GM23338 (cell line): ENCODE results near the gene PRSS50. TPM values are rescaled to one million over a fixed set of nuclear protein-coding genes. Genes with fewer than 3 reads are reported as not detected.

ENCODE experiments used
- ATAC-seq: fragments of 200-7000 bp; cut with Tn5 transposase; 3 replicates; pipeline ENCODE4 v1.9.1; 2020
- DNase-seq: peaks from one replicate; pipeline ENCODE4 v3.0.0-alpha.2; 2015; ENCODE audit warnings: low spot score
- H2AFZ ChIP-seq: fragments of 200-600 bp; sonication (generic); 2 replicates; pipeline ENCODE4 v1.8.0; 2016; ENCODE audit warnings: antibody characterized with exemption, mild to moderate bottlenecking, moderate library complexity
- H3F3A ChIP-seq: fragments of 200-600 bp; sonication (generic); replicated peaks from 2 replicates; pipeline ENCODE4 v1.8.0; 2017; ENCODE audit warnings: antibody characterized with exemption, mixed run types, low read depth
- H3K27ac ChIP-seq: fragments of 200-600 bp; sonication (generic); 2 replicates; pipeline ENCODE4 v1.6.1; 2016; ENCODE audit warnings: low read depth
- H3K27me3 ChIP-seq: fragments of 200-600 bp; sonication (generic); 2 replicates; pipeline ENCODE4 v1.8.0; 2016; ENCODE audit warnings: mild to moderate bottlenecking, mixed run types, moderate library complexity; ENCODE audit not compliant: insufficient read depth
- H3K36me3 ChIP-seq: fragments of 200-600 bp; sonication (generic); 2 replicates; pipeline ENCODE4 v1.8.0; 2016; ENCODE audit warnings: mild to moderate bottlenecking; ENCODE audit not compliant: insufficient read depth
- H3K4me1 ChIP-seq: fragments of 200-600 bp; sonication (generic); 2 replicates; pipeline ENCODE4 v1.8.0; 2016; ENCODE audit warnings: mild to moderate bottlenecking, moderate library complexity; ENCODE audit not compliant: insufficient read depth
- H3K4me2 ChIP-seq: fragments of 200-600 bp; sonication (generic); 2 replicates; pipeline ENCODE4 v1.7.1; 2017; ENCODE audit warnings: mixed run types
- H3K4me3 ChIP-seq: fragments of 200-600 bp; sonication (generic); 2 replicates; pipeline ENCODE4 v1.6.1; 2016; ENCODE audit warnings: mixed run types
- H3K79me2 ChIP-seq: fragments of 200-600 bp; sonication (generic); replicated peaks from 2 replicates; pipeline ENCODE4 v1.8.0; 2017; ENCODE audit warnings: mild to moderate bottlenecking; ENCODE audit not compliant: insufficient read depth
- H3K9me2 ChIP-seq: fragments of 200-600 bp; sonication (generic); 2 replicates; pipeline ENCODE4 v1.8.0; 2017; ENCODE audit not compliant: insufficient read depth
- H4K20me1 ChIP-seq: fragments of 200-600 bp; sonication (generic); replicated peaks from 2 replicates; pipeline ENCODE4 v1.8.0; 2017; ENCODE audit warnings: mild to moderate bottlenecking; ENCODE audit not compliant: insufficient read depth
- H3K27ac Mint-ChIP-seq: 2 replicates; pipeline ENCODE4 v1.8.0; 2020; ENCODE audit warnings: inconsistent platforms, mild to moderate bottlenecking, moderate library complexity, mixed read lengths
- H3K27me3 Mint-ChIP-seq: 3 replicates; pipeline ENCODE4 v1.8.0; 2022; ENCODE audit warnings: low read depth, mild to moderate bottlenecking, moderate library complexity, mixed read lengths, inconsistent platforms; ENCODE audit not compliant: insufficient read depth, poor library complexity
- H3K36me3 Mint-ChIP-seq: 3 replicates; pipeline ENCODE4 v1.8.0; 2021; ENCODE audit warnings: low read depth, mild to moderate bottlenecking, inconsistent platforms, moderate library complexity, mixed read lengths
- H3K4me1 Mint-ChIP-seq: 3 replicates; pipeline ENCODE4 v1.8.0; 2020; ENCODE audit warnings: mild to moderate bottlenecking, inconsistent platforms, mixed read lengths
- H3K4me3 Mint-ChIP-seq: 3 replicates; pipeline ENCODE4 v1.8.0; 2021; ENCODE audit warnings: moderate library complexity, mild to moderate bottlenecking, inconsistent platforms, mixed read lengths
- H3K9me3 Mint-ChIP-seq: 3 replicates; pipeline ENCODE4 v1.8.0; 2020; ENCODE audit warnings: moderate library complexity, mild to moderate bottlenecking, inconsistent platforms, mixed read lengths
- CREB1 ChIP-seq: fragments of 250-450 bp; sonication (Bioruptor Pico); IDR thresholded peaks from 2 replicates; pipeline ENCODE4 v1.5.0; 2020; ENCODE audit warnings: low read depth, mild to moderate bottlenecking, moderate library complexity
- EZH2 ChIP-seq: fragments of 200-600 bp; sonication (generic); IDR thresholded peaks from one replicate; pipeline ENCODE4 v1.8.0; 2017; ENCODE audit warnings: antibody characterized with exemption, mild to moderate bottlenecking, low read depth; ENCODE audit not compliant: unreplicated experiment
- EZH2phosphoT487 ChIP-seq: fragments of 200-600 bp; sonication (generic); IDR thresholded peaks from one replicate; pipeline ENCODE4 v1.8.1; 2018; ENCODE audit warnings: antibody characterized with exemption; ENCODE audit not compliant: unreplicated experiment
- POLR2AphosphoS5 ChIP-seq: IDR thresholded peaks from 2 replicates; pipeline ENCODE4 v1.6.1; 2016; ENCODE audit warnings: antibody characterized with exemption, low read depth
- STAT1 ChIP-seq: IDR thresholded peaks from one replicate; pipeline ENCODE4 v1.6.1; 2016; ENCODE audit warnings: antibody characterized with exemption; ENCODE audit not compliant: unreplicated experiment
- ZNF114 ChIP-seq: fragments of 250-450 bp; sonication (Bioruptor Pico); IDR thresholded peaks from 2 replicates; pipeline ENCODE4 v1.5.0; 2020; ENCODE audit warnings: mild to moderate bottlenecking, moderate library complexity
- ZNF331 ChIP-seq: fragments of 250-450 bp; sonication (Bioruptor Pico); IDR thresholded peaks from 2 replicates; pipeline ENCODE4 v1.5.0; 2020; ENCODE audit warnings: low read depth, mild to moderate bottlenecking, moderate library complexity
- polyA plus RNA-seq: library from polyadenylated mRNA; unstranded; fragments of >200 nt; fragmentation: Nextera tagmentation; extraction: Ambion mirVana; gene quantifications from 2 replicates; pipeline ENCODE4 v1.2.1, GENCODE V29; 2016
- total RNA-seq: library from RNA; depleted of rRNA; stranded (reverse); fragments of >200 nt; shearing (Covaris generic); gene quantifications from 2 replicates; pipeline ENCODE4 v1.2.3, GENCODE V29; 2014
- TF ChIP-seq, protein P1 (sequence below): IDR thresholded peaks from 2 replicates; pipeline ENCODE4 v1.6.1; 2016; ENCODE audit warnings: antibody characterized with exemption
- TF ChIP-seq, protein P2 (sequence below): fragments of 250-450 bp; sonication (Bioruptor Pico); IDR thresholded peaks from 2 replicates; pipeline ENCODE4 v1.5.0; 2020; ENCODE audit warnings: mild to moderate bottlenecking, moderate library complexity
- TF ChIP-seq, protein P3 (sequence below), 2 experiments: fragments of 200-600 bp in 1 of 2; sonication (generic) in 1 of 2; conservative IDR thresholded peaks; 2 replicates each; pipeline versions ENCODE4 v1.5.1 to v1.6.1; 2016 to 2017; ENCODE audit warnings: antibody characterized with exemption in 2 of 2, low read depth in 2 of 2, mild to moderate bottlenecking in 2 of 2, moderate library complexity in 1 of 2
- TF ChIP-seq, protein P4 (sequence below): IDR thresholded peaks from one replicate; pipeline ENCODE4 v1.6.1; 2018; ENCODE audit warnings: antibody characterized with exemption; ENCODE audit not compliant: unreplicated experiment

Gene PRSS50
- total and polyA plus RNA-seq, 2 experiments from 2014 or later = 0.60 to 1.5 TPM

DNA sequence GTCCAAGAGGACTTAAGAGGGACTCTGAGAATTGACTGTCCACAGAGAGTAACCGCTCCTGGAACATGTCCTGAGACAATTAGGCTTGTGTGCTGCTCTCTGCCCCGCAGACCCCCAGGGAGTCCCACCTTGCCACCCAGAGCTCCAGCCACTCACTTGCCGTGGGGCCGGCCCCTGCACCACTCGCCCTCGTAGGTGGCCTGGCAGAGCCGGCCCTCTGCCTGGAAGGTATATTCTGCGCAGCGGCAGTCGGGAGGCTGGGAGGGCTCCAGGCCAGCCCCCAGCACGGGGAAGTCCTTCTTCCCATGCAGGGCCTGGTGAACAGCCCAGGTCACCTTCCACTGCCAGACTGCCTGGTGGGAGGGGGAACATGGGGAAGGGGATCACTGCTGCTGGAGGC, 34.7 kb downstream of the PRSS50 start:
- H3K27me3 Mint-ChIP-seq = peaks cover 16% of the 10 kb centered on the region
- no peaks in the 10 kb centered on the region; the same call in 1 of the 3 replicates for H3K4me1 Mint-ChIP-seq
- no peak overlapping the region for H3K4me2 ChIP-seq
- no peak overlapping the region for H3K27ac Mint-ChIP-seq
- H2AFZ ChIP-seq = no peak overlapping the region
- H3F3A ChIP-seq = no peaks in the 10 kb centered on the region
- no peaks in the 10 kb centered on the region; the same call in 1 of the 2 replicates for H4K20me1 ChIP-seq
- no peaks in the 10 kb centered on the region for H3K9me2 ChIP-seq
- no peak overlapping the region for H3K27ac ChIP-seq
- H3K27me3 ChIP-seq = no peaks in the 10 kb centered on the region
- no peak for DNase-seq
- H3K9me3 Mint-ChIP-seq = no peaks in the 10 kb centered on the region
- no peaks in the 10 kb centered on the region for H3K4me1 ChIP-seq
- H3K36me3 ChIP-seq = no peaks in the 10 kb centered on the region
- H3K79me2 ChIP-seq = no peaks in the 10 kb centered on the region
- no peak overlapping the region for H3K4me3 Mint-ChIP-seq
- peaks cover 3% of the 10 kb centered on the region; the same call in 1 of the 3 replicates for H3K36me3 Mint-ChIP-seq
- no peak for ATAC-seq
- H3K4me3 ChIP-seq = no peak overlapping the region
- TF ChIP-seq, protein P1, sequence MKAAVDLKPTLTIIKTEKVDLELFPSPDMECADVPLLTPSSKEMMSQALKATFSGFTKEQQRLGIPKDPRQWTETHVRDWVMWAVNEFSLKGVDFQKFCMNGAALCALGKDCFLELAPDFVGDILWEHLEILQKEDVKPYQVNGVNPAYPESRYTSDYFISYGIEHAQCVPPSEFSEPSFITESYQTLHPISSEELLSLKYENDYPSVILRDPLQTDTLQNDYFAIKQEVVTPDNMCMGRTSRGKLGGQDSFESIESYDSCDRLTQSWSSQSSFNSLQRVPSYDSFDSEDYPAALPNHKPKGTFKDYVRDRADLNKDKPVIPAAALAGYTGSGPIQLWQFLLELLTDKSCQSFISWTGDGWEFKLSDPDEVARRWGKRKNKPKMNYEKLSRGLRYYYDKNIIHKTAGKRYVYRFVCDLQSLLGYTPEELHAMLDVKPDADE = no peak
- TF ChIP-seq, protein P2, sequence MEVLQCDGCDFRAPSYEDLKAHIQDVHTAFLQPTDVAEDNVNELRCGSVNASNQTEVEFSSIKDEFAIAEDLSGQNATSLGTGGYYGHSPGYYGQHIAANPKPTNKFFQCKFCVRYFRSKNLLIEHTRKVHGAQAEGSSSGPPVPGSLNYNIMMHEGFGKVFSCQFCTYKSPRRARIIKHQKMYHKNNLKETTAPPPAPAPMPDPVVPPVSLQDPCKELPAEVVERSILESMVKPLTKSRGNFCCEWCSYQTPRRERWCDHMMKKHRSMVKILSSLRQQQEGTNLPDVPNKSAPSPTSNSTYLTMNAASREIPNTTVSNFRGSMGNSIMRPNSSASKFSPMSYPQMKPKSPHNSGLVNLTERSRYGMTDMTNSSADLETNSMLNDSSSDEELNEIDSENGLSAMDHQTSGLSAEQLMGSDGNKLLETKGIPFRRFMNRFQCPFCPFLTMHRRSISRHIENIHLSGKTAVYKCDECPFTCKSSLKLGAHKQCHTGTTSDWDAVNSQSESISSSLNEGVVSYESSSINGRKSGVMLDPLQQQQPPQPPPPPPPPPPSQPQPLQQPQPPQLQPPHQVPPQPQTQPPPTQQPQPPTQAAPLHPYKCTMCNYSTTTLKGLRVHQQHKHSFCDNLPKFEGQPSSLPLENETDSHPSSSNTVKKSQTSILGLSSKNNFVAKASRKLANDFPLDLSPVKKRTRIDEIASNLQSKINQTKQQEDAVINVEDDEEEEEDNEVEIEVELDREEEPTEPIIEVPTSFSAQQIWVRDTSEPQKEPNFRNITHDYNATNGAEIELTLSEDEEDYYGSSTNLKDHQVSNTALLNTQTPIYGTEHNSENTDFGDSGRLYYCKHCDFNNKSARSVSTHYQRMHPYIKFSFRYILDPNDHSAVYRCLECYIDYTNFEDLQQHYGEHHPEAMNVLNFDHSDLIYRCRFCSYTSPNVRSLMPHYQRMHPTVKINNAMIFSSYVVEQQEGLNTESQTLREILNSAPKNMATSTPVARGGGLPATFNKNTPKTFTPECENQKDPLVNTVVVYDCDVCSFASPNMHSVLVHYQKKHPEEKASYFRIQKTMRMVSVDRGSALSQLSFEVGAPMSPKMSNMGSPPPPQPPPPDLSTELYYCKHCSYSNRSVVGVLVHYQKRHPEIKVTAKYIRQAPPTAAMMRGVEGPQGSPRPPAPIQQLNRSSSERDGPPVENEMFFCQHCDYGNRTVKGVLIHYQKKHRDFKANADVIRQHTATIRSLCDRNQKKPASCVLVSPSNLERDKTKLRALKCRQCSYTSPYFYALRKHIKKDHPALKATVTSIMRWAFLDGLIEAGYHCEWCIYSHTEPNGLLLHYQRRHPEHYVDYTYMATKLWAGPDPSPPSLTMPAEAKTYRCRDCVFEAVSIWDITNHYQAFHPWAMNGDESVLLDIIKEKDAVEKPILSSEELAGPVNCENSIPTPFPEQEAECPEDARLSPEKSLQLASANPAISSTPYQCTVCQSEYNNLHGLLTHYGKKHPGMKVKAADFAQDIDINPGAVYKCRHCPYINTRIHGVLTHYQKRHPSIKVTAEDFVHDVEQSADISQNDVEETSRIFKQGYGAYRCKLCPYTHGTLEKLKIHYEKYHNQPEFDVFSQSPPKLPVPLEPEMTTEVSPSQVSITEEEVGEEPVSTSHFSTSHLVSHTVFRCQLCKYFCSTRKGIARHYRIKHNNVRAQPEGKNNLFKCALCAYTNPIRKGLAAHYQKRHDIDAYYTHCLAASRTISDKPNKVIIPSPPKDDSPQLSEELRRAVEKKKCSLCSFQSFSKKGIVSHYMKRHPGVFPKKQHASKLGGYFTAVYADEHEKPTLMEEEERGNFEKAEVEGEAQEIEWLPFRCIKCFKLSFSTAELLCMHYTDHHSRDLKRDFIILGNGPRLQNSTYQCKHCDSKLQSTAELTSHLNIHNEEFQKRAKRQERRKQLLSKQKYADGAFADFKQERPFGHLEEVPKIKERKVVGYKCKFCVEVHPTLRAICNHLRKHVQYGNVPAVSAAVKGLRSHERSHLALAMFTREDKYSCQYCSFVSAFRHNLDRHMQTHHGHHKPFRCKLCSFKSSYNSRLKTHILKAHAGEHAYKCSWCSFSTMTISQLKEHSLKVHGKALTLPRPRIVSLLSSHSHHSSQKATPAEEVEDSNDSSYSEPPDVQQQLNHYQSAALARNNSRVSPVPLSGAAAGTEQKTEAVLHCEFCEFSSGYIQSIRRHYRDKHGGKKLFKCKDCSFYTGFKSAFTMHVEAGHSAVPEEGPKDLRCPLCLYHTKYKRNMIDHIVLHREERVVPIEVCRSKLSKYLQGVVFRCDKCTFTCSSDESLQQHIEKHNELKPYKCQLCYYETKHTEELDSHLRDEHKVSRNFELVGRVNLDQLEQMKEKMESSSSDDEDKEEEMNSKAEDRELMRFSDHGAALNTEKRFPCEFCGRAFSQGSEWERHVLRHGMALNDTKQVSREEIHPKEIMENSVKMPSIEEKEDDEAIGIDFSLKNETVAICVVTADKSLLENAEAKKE = no peak
- TF ChIP-seq EZH2 = no peak
- no peak for TF ChIP-seq STAT1
- no peak for TF ChIP-seq CREB1 (CRISPR knock-in tag)
- TF ChIP-seq POLR2AphosphoS5 = no peak
- TF ChIP-seq, protein P3, sequence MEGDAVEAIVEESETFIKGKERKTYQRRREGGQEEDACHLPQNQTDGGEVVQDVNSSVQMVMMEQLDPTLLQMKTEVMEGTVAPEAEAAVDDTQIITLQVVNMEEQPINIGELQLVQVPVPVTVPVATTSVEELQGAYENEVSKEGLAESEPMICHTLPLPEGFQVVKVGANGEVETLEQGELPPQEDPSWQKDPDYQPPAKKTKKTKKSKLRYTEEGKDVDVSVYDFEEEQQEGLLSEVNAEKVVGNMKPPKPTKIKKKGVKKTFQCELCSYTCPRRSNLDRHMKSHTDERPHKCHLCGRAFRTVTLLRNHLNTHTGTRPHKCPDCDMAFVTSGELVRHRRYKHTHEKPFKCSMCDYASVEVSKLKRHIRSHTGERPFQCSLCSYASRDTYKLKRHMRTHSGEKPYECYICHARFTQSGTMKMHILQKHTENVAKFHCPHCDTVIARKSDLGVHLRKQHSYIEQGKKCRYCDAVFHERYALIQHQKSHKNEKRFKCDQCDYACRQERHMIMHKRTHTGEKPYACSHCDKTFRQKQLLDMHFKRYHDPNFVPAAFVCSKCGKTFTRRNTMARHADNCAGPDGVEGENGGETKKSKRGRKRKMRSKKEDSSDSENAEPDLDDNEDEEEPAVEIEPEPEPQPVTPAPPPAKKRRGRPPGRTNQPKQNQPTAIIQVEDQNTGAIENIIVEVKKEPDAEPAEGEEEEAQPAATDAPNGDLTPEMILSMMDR (conservative IDR thresholded peaks at IDR 0.05; ENCODE audit: low read depth in 2 of 2) = no peak
- TF ChIP-seq EZH2phosphoT487 = no peak
- TF ChIP-seq ZNF114 = no peak
- TF ChIP-seq, protein P4, sequence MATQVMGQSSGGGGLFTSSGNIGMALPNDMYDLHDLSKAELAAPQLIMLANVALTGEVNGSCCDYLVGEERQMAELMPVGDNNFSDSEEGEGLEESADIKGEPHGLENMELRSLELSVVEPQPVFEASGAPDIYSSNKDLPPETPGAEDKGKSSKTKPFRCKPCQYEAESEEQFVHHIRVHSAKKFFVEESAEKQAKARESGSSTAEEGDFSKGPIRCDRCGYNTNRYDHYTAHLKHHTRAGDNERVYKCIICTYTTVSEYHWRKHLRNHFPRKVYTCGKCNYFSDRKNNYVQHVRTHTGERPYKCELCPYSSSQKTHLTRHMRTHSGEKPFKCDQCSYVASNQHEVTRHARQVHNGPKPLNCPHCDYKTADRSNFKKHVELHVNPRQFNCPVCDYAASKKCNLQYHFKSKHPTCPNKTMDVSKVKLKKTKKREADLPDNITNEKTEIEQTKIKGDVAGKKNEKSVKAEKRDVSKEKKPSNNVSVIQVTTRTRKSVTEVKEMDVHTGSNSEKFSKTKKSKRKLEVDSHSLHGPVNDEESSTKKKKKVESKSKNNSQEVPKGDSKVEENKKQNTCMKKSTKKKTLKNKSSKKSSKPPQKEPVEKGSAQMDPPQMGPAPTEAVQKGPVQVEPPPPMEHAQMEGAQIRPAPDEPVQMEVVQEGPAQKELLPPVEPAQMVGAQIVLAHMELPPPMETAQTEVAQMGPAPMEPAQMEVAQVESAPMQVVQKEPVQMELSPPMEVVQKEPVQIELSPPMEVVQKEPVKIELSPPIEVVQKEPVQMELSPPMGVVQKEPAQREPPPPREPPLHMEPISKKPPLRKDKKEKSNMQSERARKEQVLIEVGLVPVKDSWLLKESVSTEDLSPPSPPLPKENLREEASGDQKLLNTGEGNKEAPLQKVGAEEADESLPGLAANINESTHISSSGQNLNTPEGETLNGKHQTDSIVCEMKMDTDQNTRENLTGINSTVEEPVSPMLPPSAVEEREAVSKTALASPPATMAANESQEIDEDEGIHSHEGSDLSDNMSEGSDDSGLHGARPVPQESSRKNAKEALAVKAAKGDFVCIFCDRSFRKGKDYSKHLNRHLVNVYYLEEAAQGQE = no peak
- TF ChIP-seq ZNF331 = no peak
